Measurements from ENCODE around the gene NPPA. TPM values are rescaled to one million over a fixed set of nuclear protein-coding genes. Genes with fewer than 3 reads are reported as not detected.

The NPPA gene
- total and polyA plus RNA-seq, 10 of the 15 experiments (the other 5 are each of a cell fraction or from before 2014, with no cell fraction given): 0.31 to 0.39 TPM; not detected in 8

- TF ChIP-seq ZBTB4 (CRISPR knock-in tag; IDR thresholded peaks at IDR 0.05) (no peak), E4F1 (IDR thresholded peaks at IDR 0.05; ENCODE audit: borderline replicate concordance, partially characterized antibody) (no peak), RELB (IDR thresholded peaks at IDR 0.05; ENCODE audit: low read depth) (peak; percentile 29; the same call in 1 of the 2 replicates), RFX5 (IDR thresholded peaks at IDR 0.05; ENCODE audit: low read depth, low read length) (no peak), ZNF207 (IDR thresholded peaks at IDR 0.05; ENCODE audit: borderline replicate concordance) (0 out of 2 replicates have a peak, but pooled peaks have one; percentile 27), NR2C1 (IDR thresholded peaks at IDR 0.05) (peak; percentile 96), ATF2 (IDR thresholded peaks at IDR 0.05; ENCODE audit: low read length) (no peak), PRDM15 (CRISPR knock-in tag; IDR thresholded peaks at IDR 0.05) (no peak), ATF7 (IDR thresholded peaks at IDR 0.05; ENCODE audit: low read depth) (no peak), HSF1 (IDR thresholded peaks at IDR 0.05; ENCODE audit: low read depth, low read length) (no peak), NFXL1 (IDR thresholded peaks at IDR 0.05; ENCODE audit: borderline replicate concordance) (no peak), USF2 (IDR thresholded peaks at IDR 0.05; ENCODE audit: borderline replicate concordance, low read depth, low read length) (no peak; the same call in 1 of the 2 replicates), EED (IDR thresholded peaks at IDR 0.05; ENCODE audit: low read depth) (no peak)
Observed at GRCh38 chr1:11802616-11802972, 45.0 kb downstream of the NPPA start (continued).

All from GM12878 (cell line).